GM23248 (cell line): ENCODE results near the gene ACVR2B.

Source experiments
- EZH2 ChIP-seq: fragments of 200-600 bp; sonication (generic); IDR thresholded peaks from 2 replicates; pipeline ENCODE4 v1.6.1; 2018; ENCODE audit warnings: antibody characterized with exemption, mild to moderate bottlenecking; ENCODE audit not compliant: insufficient read depth, poor library complexity, severe bottlenecking
- EZH2phosphoT487 ChIP-seq: fragments of 200-600 bp; sonication (generic); IDR thresholded peaks from 2 replicates; pipeline ENCODE4 v1.6.1; 2018; ENCODE audit warnings: antibody characterized with exemption, moderate library complexity, mild to moderate bottlenecking, low read depth; ENCODE audit not compliant: insufficient read depth

DNA sequence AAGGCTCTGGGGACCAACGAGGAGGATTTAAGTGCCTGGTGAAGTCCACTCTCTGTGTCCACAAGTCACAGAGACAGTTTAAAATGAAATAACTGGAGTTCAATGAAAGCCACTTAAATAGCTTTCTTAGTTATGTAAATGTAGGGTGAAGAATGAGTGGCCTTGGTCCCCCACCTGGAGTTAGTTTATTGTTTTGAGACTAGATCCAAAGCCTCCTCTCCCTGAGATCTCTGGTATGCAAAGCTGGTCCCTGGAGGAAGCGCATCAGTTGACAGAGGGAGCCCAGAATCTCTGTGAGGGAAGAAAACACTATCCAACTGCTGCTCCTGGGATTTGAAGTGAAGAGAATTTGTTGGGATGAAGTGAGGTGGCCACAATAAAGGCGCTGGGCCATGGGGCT lies 83.0 kb downstream of the ACVR2B start:
- TF ChIP-seq EZH2: no peak
- TF ChIP-seq EZH2phosphoT487: no peak
